ENCODE measurements around the gene PLCL1.

DNA sequence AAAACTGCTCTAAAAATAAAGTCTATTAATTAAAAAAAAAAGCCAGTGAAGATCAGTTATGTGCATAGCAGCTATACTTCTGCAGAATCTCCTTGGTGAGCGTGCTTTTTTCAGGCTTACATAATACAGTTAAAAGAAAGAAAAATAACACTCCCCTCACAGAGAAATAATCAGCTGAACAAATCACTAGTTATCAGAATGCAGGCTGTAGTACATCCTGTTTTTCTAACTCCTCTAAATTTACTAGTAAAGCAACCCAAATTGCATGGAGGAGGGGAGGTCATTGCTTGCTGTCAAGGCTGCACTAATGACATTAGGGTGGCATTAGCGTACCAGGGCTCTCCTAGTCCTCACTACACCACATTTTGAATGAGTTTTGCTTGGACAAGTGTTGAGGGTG, 192.2 kb downstream of the PLCL1 start:
- TF ChIP-seq TAF1 (IDR thresholded peaks at IDR 0.05; ENCODE audit: borderline replicate concordance, insufficient read depth, low read length) (no peak), SIN3A (IDR thresholded peaks at IDR 0.05; ENCODE audit: borderline replicate concordance, insufficient read depth, low read length) (no peak)

Data from PFSK-1 (cell line).